Measurements from ENCODE around the gene AIG1. TPM values are rescaled to one million over a fixed set of nuclear protein-coding genes. Genes with fewer than 3 reads are reported as not detected.
"Not testable (repeated sequence)": the region's sequence is repeated elsewhere in the genome, so short reads cannot be mapped to it uniquely, and the experiment has no call there.

Gene AIG1
- polyA plus RNA-seq, 1 of the 3 experiments (the other 2 are of a cell fraction) = 36.8 TPM

- ChIA-PET POLR2A (no interaction called here), CTCF (no interaction called here)
- Histone ChIP-seq H3K27me3 (ENCODE audit: insufficient read depth) (no peaks in the 10 kb centered on the region), H3K79me2 (ENCODE audit: insufficient read depth) (no peaks in the 10 kb centered on the region), H3K9me3 (no peaks in the 10 kb centered on the region), H4K20me1 (ENCODE audit: insufficient read depth) (no peaks in the 10 kb centered on the region), H3K4me3 (ENCODE audit: low read depth in 2 of 2, low read length in 1 of 2) (no peak overlapping the region), H3F3A (replicated peaks; ENCODE audit: insufficient read depth) (peaks cover 2% of the 10 kb centered on the region), H3K4me2 (no peak overlapping the region), H2AFZ (ENCODE audit: low read depth) (no peak overlapping the region), H3K4me1 (ENCODE audit: control insufficient read depth in 1 of 2, insufficient read depth in 2 of 2, low read depth in 1 of 2, low read length in 1 of 2) (no peaks in the 10 kb centered on the region), H3K9me2 (no peaks in the 10 kb centered on the region), H3K36me3 (replicated peaks in 1 of 2; ENCODE audit: control insufficient read depth in 1 of 2, insufficient read depth in 2 of 2, low read length in 1 of 2) (no peaks in the 10 kb centered on the region), H3K27ac (ENCODE audit: low read depth in 2 of 2, low read length in 1 of 2) (no peak overlapping the region), H3K9ac (no peak overlapping the region)
- no peak for DNase-seq
- TF ChIP-seq NFIC (IDR thresholded peaks at IDR 0.05; ENCODE audit: borderline replicate concordance) = no peak
- TF ChIP-seq FOXM1 (IDR thresholded peaks at IDR 0.05; ENCODE audit: low read depth) = no peak
- 75% methylated on average over 4 of the region's 4 CpGs for WGBS (ENCODE audit: low lambda C conversion rate)
Measured at GRCh38 chr6:143015300-143015706, 45.4 kb upstream of the AIG1 start.

- DNase-seq = no peak
- Histone ChIP-seq H3K4me3 (ENCODE audit: low read depth in 2 of 2, low read length in 1 of 2) (no peak overlapping the region), H3K4me1 (ENCODE audit: control insufficient read depth in 1 of 2, insufficient read depth in 2 of 2, low read depth in 1 of 2, low read length in 1 of 2) (no peaks in the 10 kb centered on the region), H3K79me2 (ENCODE audit: insufficient read depth) (no peaks in the 10 kb centered on the region), H3K9me2 (no peaks in the 10 kb centered on the region), H3F3A (replicated peaks; ENCODE audit: insufficient read depth) (no peaks in the 10 kb centered on the region), H3K36me3 (replicated peaks in 1 of 2; ENCODE audit: control insufficient read depth in 1 of 2, insufficient read depth in 2 of 2, low read length in 1 of 2) (no peaks in the 10 kb centered on the region), H3K9ac (no peak overlapping the region), H3K27me3 (ENCODE audit: insufficient read depth) (no peaks in the 10 kb centered on the region), H3K4me2 (no peak overlapping the region), H3K27ac (ENCODE audit: low read depth in 2 of 2, low read length in 1 of 2) (no peak overlapping the region), H2AFZ (ENCODE audit: low read depth) (no peak overlapping the region), H4K20me1 (ENCODE audit: insufficient read depth) (no peaks in the 10 kb centered on the region), H3K9me3 (no peaks in the 10 kb centered on the region)
- WGBS (ENCODE audit: low lambda C conversion rate) = 68% methylated on average over 5 of the region's 5 CpGs
- TF ChIP-seq RXRA (IDR thresholded peaks at IDR 0.05; ENCODE audit: borderline replicate concordance, low read depth) (no peak), RFX5 (IDR thresholded peaks at IDR 0.05; ENCODE audit: low read length) (no peak), IRF3 (IDR thresholded peaks at IDR 0.05; ENCODE audit: low read depth, low read length) (no peak), FOXJ3 (CRISPR knock-in tag; IDR thresholded peaks at IDR 0.05) (no peak), RAD21 (IDR thresholded peaks at IDR 0.05; ENCODE audit: low read length) (no peak), GABPA (IDR thresholded peaks at IDR 0.05; ENCODE audit: low read depth) (no peak), GATA2 (CRISPR knock-in tag; IDR thresholded peaks at IDR 0.05) (no peak), MEF2A (IDR thresholded peaks at IDR 0.05; ENCODE audit: borderline replicate concordance, low read depth) (no peak), PBX3 (IDR thresholded peaks at IDR 0.05) (no peak), CHD2 (IDR thresholded peaks at IDR 0.05; ENCODE audit: low read length, partially characterized antibody) (no peak)
- POLR2A ChIA-PET = no interaction called here
- CTCF ChIA-PET = interaction anchor here (1.3 kb wide), 1 partner anchor 9 kb away, joined by 3 read pairs; no protein-coding TSS in a partner anchor
Measured at GRCh38 chr6:143018955-143019354, 41.7 kb upstream of the AIG1 start.

GRCh38 chr6:143020862-143021261 is 39.8 kb upstream of the AIG1 start:
- H4K20me1 ChIP-seq (ENCODE audit: insufficient read depth); DNase-seq; CTCF ChIA-PET; H3K4me2 ChIP-seq; H3K9ac ChIP-seq; H3K36me3 ChIP-seq (replicated peaks in 1 of 2; ENCODE audit: control insufficient read depth in 1 of 2, insufficient read depth in 2 of 2, low read length in 1 of 2); H2AFZ ChIP-seq (ENCODE audit: low read depth); H3K9me3 ChIP-seq; H3F3A ChIP-seq (replicated peaks; ENCODE audit: insufficient read depth); H3K4me3 ChIP-seq (ENCODE audit: low read depth in 2 of 2, low read length in 1 of 2); POLR2A ChIA-PET; H3K9me2 ChIP-seq; H3K79me2 ChIP-seq (ENCODE audit: insufficient read depth); H3K27me3 ChIP-seq (ENCODE audit: insufficient read depth); H3K4me1 ChIP-seq (ENCODE audit: control insufficient read depth in 1 of 2, insufficient read depth in 2 of 2, low read depth in 1 of 2, low read length in 1 of 2); H3K27ac ChIP-seq (ENCODE audit: low read depth in 2 of 2, low read length in 1 of 2): not testable (repeated sequence)
- 56% methylated on average over 2 of the region's 2 CpGs for WGBS (ENCODE audit: low lambda C conversion rate)
